ENCODE results near the gene LMAN2.

The LMAN2 gene

DNA sequence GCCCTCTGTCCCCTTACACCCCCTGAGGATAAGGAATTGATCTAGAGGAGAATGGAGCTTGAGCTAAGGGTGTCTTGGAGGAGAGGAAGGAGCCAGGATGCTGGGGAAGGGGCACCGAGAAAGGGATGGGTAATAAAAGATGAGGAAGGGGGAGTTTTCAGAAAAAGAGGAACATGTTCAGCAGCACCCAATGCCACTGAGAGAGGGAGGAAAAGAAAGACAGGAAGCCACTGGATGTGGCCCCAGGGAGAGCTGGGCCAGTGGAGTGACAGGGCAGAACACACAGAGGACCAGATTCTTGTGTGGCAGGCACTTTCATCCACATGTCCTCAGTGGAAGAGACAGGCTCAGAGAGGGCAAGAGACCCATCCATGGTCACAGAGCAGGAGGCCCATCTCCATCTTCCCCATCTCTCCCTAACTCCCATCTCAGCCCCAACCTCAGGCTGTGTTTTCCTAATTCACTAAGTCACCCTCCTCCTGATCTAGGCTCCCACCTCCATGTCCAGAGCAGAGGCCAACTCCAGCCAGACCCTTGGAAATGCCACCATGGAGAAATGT, 41.8 kb upstream of the LMAN2 start:
- Histone ChIP-seq H3K4me2 (ENCODE audit: low read depth, low read length, poor library complexity, severe bottlenecking) (no peak overlapping the region), H2AFZ (ENCODE audit: low read depth, low read length, severe bottlenecking) (no peak overlapping the region), H3F3A (ENCODE audit: insufficient read depth) (0 out of 2 replicates have a peak, but pooled peaks cover 3% of the 10 kb centered on the region), H3K27me3 (ENCODE audit: low read length) (no peaks in the 10 kb centered on the region), H3K79me2 (ENCODE audit: insufficient read depth, low read length) (no peaks in the 10 kb centered on the region), H3K9me2 (replicated peaks; ENCODE audit: insufficient read depth, low read length) (no peaks in the 10 kb centered on the region), H3K4me3 (ENCODE audit: insufficient read depth, low read length, poor library complexity, severe bottlenecking) (no peak overlapping the region), H4K20me1 (ENCODE audit: low read depth, low read length) (no peaks in the 10 kb centered on the region), H3K36me3 (ENCODE audit: low read length) (no peaks in the 10 kb centered on the region), H3K9ac (ENCODE audit: low read length) (no peak overlapping the region), H3K27ac (ENCODE audit: low read depth, low read length) (no peak overlapping the region), H3K9me3 (ENCODE audit: insufficient read depth, low read length) (no peaks in the 10 kb centered on the region)
- TF ChIP-seq, protein P1, sequence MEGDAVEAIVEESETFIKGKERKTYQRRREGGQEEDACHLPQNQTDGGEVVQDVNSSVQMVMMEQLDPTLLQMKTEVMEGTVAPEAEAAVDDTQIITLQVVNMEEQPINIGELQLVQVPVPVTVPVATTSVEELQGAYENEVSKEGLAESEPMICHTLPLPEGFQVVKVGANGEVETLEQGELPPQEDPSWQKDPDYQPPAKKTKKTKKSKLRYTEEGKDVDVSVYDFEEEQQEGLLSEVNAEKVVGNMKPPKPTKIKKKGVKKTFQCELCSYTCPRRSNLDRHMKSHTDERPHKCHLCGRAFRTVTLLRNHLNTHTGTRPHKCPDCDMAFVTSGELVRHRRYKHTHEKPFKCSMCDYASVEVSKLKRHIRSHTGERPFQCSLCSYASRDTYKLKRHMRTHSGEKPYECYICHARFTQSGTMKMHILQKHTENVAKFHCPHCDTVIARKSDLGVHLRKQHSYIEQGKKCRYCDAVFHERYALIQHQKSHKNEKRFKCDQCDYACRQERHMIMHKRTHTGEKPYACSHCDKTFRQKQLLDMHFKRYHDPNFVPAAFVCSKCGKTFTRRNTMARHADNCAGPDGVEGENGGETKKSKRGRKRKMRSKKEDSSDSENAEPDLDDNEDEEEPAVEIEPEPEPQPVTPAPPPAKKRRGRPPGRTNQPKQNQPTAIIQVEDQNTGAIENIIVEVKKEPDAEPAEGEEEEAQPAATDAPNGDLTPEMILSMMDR (IDR thresholded peaks at IDR 0.05; ENCODE audit: insufficient read depth, low read length, poor library complexity, severe bottlenecking) = no peak
- TF ChIP-seq EZH2phosphoT487 (conservative IDR thresholded peaks at IDR 0.05; ENCODE audit: low read length) = no peak

DNA sequence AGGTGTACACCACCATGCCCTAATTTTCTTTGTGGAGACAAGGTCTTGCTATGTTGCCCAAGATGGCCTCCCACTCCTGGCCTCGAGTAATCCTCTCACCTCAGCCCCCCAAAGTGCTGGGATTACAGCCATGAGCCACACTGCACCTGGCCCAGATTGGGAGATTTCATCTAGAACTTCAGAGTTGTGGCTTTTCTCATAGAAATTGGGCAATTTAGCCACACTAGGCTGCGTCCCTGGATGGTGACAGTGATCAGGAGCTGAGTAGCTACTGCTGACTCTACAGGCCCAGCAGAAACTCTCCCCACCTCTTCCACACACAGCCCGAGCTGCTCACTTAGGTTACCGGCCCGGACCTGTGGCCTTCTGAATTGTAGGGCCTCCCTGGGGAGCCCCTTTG, 41.3 kb upstream of the LMAN2 start:
- no peaks in the 10 kb centered on the region for H3K79me2 ChIP-seq (ENCODE audit: insufficient read depth, low read length)
- H3K4me3 ChIP-seq (ENCODE audit: insufficient read depth, low read length, poor library complexity, severe bottlenecking) = no peak overlapping the region
- H3K27me3 ChIP-seq (ENCODE audit: low read length) = no peaks in the 10 kb centered on the region
- TF ChIP-seq, protein P1 (IDR thresholded peaks at IDR 0.05; ENCODE audit: insufficient read depth, low read length, poor library complexity, severe bottlenecking) = no peak
- no peak for TF ChIP-seq EZH2phosphoT487 (conservative IDR thresholded peaks at IDR 0.05; ENCODE audit: low read length)
- H3K9me2 ChIP-seq (replicated peaks; ENCODE audit: insufficient read depth, low read length) = no peaks in the 10 kb centered on the region
- no peaks in the 10 kb centered on the region for H3K9me3 ChIP-seq (ENCODE audit: insufficient read depth, low read length)
- H3K36me3 ChIP-seq (ENCODE audit: low read length) = no peaks in the 10 kb centered on the region
- no peak overlapping the region for H3K4me2 ChIP-seq (ENCODE audit: low read depth, low read length, poor library complexity, severe bottlenecking)
- H3K9ac ChIP-seq (ENCODE audit: low read length) = no peak overlapping the region
- 0 out of 2 replicates have a peak, but pooled peaks cover 3% of the 10 kb centered on the region for H3F3A ChIP-seq (ENCODE audit: insufficient read depth)
- no peaks in the 10 kb centered on the region for H4K20me1 ChIP-seq (ENCODE audit: low read depth, low read length)
- no peak overlapping the region for H2AFZ ChIP-seq (ENCODE audit: low read depth, low read length, severe bottlenecking)
- no peak overlapping the region for H3K27ac ChIP-seq (ENCODE audit: low read depth, low read length)

DNA sequence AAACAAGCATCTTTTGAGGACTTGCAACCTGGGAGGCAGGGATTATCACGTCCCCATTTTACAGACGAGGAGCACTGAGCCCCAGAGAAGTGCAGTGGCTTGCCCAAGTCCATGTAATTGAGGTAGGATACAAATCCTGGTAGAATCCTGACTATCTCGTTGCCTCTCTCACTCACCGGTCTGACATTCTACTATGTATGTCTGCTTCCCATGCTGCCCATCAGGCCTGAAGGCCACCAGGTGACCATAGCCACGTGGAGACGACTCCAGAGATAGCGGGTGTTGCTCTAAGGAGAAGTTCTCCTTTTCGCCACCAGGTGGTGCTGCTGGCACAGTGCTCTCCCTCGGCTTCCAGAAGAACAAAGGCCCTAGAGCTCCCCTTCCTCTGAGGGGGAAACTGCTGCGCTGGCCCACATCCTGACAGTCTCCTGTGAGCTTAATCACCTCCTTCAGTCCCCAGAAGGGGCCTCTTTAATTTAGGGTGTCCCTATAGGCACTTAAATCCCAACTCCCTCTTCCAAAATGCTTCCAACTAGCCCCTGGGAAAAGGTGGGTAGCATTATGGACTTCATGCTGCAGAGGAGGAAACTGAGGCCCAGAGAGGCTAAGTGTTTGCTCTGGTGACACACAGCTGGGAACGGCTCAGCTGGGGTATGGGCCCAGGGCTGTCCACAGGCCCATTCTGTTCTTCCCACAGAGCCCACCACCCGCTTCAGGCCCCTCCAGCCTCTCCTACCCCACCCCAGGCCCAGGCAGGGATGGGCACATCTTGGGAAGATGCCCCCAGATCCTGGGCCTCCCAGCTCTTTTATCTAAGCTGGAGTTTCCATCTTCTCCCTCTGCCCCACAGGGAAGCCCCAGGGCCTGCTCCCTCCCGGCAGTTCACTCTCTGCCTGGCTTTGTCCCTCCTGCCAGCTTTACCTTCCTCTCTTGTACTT, 39.2 kb upstream of the LMAN2 start:
- Histone ChIP-seq H3F3A (ENCODE audit: insufficient read depth) (0 out of 2 replicates have a peak, but pooled peaks cover 3% of the 10 kb centered on the region), H3K9me3 (ENCODE audit: insufficient read depth, low read length) (no peaks in the 10 kb centered on the region), H3K4me2 (ENCODE audit: low read depth, low read length, poor library complexity, severe bottlenecking) (no peak overlapping the region), H3K36me3 (ENCODE audit: low read length) (no peaks in the 10 kb centered on the region), H3K9me2 (replicated peaks; ENCODE audit: insufficient read depth, low read length) (no peaks in the 10 kb centered on the region), H2AFZ (ENCODE audit: low read depth, low read length, severe bottlenecking) (no peak overlapping the region), H3K27ac (ENCODE audit: low read depth, low read length) (no peak overlapping the region), H3K79me2 (ENCODE audit: insufficient read depth, low read length) (no peaks in the 10 kb centered on the region), H3K4me3 (ENCODE audit: insufficient read depth, low read length, poor library complexity, severe bottlenecking) (no peak overlapping the region), H3K9ac (ENCODE audit: low read length) (no peak overlapping the region), H4K20me1 (ENCODE audit: low read depth, low read length) (no peaks in the 10 kb centered on the region), H3K27me3 (ENCODE audit: low read length) (no peaks in the 10 kb centered on the region)
- no peak for TF ChIP-seq EZH2phosphoT487 (conservative IDR thresholded peaks at IDR 0.05; ENCODE audit: low read length)
- TF ChIP-seq, protein P1 (IDR thresholded peaks at IDR 0.05; ENCODE audit: insufficient read depth, low read length, poor library complexity, severe bottlenecking) = peak; percentile 79

Data from SU-DHL-6 (cell line).